Motor neuron (in vitro differentiated cells): ENCODE results near the gene LRRC31. TPM values are rescaled to one million over a fixed set of nuclear protein-coding genes. Genes with fewer than 3 reads are reported as not detected.
A peak's percentile ranks its signal among the peaks of the same experiment; 100 is the strongest.

Source experiments
- ATAC-seq, 8 experiments: fragments of 200-7000 bp; cut with Tn5 transposase; replicated peaks in 6 of 8; 2 replicates each; pipeline ENCODE4 v1.8.0; 2021; ENCODE audit warnings: mild to moderate bottlenecking in 8 of 8, moderate library complexity in 8 of 8
- H3K27ac ChIP-seq, 2 donors: fragments of 250-450 bp; sonication (Bioruptor Pico); 2 replicates each; pipeline ENCODE4 v1.9.0; 2021; ENCODE audit warnings: antibody characterized with exemption in 2 of 2, mild to moderate bottlenecking in 2 of 2, moderate library complexity in 1 of 2
- H3K4me1 ChIP-seq, 2 donors: fragments of 250-450 bp; sonication (Bioruptor Pico); replicated peaks in 1 of 2; 2 replicates each; pipeline ENCODE4 v1.6.1; 2021; ENCODE audit warnings: antibody characterized with exemption in 2 of 2, mild to moderate bottlenecking in 2 of 2, moderate library complexity in 1 of 2
- H3K4me3 ChIP-seq, 5 donors: fragments of 250-450 bp; sonication (Bioruptor Pico); 2 replicates each; pipeline ENCODE4 v1.9.0; 2021; ENCODE audit warnings: antibody characterized with exemption in 5 of 5, mild to moderate bottlenecking in 5 of 5, moderate library complexity in 4 of 5
- WGBS, 10 experiments: fragments of 450-650 bp; shearing (Covaris generic); methylation state at CpG; one replicate each; pipeline ENCODE4 v1.0.0; 2022; 5-methylcytosine and 5-hydroxymethylcytosine counted together
- in situ Hi-C, 9 experiments: fragments of 400-800 bp; cut with MboI; loops; one replicate each; pipeline ENCODE4 v1.15.0; 2021; ENCODE audit warnings: low sequenced_read_pairs in 9 of 9, low pct_unique_long_range_greater_than_20kb in 2 of 9; ENCODE audit not compliant: unreplicated experiment in 9 of 9
- total RNA-seq, 8 experiments: library from RNA; unstranded; fragments of 300-600 nt; gene quantifications; 2 replicates each; pipeline versions ENCODE4 v1.2.3 to v1.2.4, GENCODE V29; 2022

Gene LRRC31
- total RNA-seq, 8 experiments from 2014 or later: 0.08 to 0.21 (median 0.14) TPM; not detected in 4

DNA sequence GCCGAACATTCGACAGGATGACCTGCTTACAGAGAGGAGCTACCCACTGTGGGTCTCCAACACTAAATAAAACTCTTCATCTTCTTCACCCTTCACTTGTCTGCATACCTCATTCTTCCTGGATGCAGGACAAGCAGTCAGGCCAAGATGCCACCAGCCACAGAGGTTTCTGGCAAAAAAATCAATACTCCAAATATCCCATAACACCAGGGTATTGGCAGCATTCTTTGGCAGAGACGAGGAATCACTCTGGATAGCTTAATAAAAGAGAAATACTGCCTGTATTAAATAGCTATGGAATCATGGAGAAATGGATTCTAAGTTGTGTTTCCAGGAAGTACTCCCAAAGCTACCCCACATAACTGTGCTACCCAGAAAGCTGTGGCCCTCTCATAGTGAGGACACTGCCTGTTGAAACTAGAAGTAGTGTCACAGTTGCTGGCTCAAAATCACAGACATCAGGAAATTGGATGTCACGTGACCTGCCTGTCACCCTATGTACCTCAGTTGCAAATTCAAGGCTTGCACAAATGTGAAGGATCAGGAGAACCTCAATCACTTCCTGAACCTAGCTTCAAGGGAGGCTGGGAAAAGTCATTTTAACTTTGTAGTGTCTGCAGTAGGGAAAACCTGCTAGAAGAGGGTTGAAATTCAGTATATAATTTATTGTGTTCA is 11.0 kb upstream of the LRRC31 start:
- no peaks in the 10 kb centered on the region for H3K4me1 ChIP-seq
- H3K27ac ChIP-seq: no peak overlapping the region
- 6 to 100% (median 60%) methylated on average over 1 to 3 of the region's 4 CpGs; no CpG with 5 or more reads in 3 of the 10 experiments for WGBS, 10 experiments
- no peak overlapping the region for H3K4me3 ChIP-seq
- in situ Hi-C loops: no loop called here
- no peak for ATAC-seq

DNA sequence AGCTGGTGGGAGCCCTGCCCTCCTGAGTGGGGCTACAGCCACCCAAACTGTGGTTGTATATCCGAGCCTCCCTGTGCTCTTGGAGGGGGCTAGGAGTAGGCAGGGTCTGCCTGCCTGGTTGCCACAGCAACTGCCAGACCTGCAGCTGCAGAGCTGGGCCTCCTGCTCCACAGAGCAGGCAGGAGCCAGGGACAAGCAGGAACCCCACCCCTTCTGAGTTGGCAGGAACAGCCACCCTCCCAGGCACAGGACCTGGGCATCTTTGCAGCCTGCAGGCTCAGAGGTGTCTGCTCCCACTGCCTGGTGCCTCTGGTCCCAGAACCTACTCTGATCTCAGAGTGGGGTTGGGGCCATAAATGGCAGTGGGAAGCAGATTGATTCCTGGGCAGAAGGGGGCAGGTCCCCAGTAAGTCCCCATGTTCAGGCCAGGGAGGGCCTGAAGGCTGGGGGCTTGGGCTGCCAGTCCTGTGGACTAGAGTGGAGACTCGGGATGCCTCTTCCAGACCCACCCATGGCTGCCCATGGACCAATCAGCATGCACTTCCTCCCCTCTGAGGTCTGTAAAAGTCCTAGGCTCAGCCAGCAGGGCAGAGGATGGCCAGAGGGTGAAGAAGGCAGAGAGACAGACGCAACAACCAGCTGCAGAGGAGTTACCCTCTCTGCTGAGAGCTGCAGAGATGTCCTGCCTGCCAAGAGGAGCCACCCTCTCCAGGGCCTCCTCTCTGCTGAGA is 10.3 kb upstream of the LRRC31 start:
- in situ Hi-C loops: no loop called here

DNA sequence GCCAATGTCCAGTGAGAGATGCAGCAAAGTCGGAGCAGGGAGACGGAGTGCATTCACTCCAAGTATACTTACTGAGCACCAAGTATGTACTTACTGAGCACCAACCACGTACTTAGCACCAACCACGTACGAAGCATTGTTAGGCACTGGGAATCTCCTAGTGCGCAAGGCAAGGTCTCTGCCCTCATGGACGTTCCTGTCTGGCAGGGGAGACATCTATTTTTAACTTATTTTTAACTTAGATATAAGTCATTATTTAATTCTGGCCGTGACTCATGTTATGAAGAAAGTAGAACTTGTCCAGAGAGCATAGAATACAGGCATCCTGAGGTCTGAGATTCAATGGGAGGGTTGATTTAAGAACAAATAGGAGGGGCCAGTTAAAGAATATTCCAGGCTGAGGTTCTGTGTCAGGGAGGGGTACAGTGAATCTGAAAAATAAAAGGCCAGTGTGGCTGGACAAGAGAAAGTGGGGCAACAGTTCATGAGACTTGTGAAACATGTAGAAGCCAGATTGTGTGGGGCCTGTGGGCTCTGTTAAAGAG is 9.3 kb upstream of the LRRC31 start:
- H3K4me3 ChIP-seq: no peak overlapping the region
- 53 to 100% (median 82%) methylated on average over 1 to 7 of the region's 8 CpGs; no CpG with 5 or more reads in 2 of the 10 experiments for WGBS, 10 experiments
- peak in 2 of 8 experiments; percentile 60 to 87 for ATAC-seq
- in situ Hi-C loops: no loop called here
- H3K27ac ChIP-seq: no peak overlapping the region
- no peaks in the 10 kb centered on the region for H3K4me1 ChIP-seq

More for the DNA sequence above, 10.3 kb upstream of the LRRC31 start:
- no peak overlapping the region for H3K4me3 ChIP-seq
- no peaks in the 10 kb centered on the region for H3K4me1 ChIP-seq
- WGBS, 10 experiments: 38 to 40% methylated on average over 1 of the region's 3 CpGs; no CpG with 5 or more reads in 8 of the 10 experiments
- no peak overlapping the region for H3K27ac ChIP-seq
- ATAC-seq: peak in 7 of 8 experiments; percentile 14 to 73 (median 43)

DNA sequence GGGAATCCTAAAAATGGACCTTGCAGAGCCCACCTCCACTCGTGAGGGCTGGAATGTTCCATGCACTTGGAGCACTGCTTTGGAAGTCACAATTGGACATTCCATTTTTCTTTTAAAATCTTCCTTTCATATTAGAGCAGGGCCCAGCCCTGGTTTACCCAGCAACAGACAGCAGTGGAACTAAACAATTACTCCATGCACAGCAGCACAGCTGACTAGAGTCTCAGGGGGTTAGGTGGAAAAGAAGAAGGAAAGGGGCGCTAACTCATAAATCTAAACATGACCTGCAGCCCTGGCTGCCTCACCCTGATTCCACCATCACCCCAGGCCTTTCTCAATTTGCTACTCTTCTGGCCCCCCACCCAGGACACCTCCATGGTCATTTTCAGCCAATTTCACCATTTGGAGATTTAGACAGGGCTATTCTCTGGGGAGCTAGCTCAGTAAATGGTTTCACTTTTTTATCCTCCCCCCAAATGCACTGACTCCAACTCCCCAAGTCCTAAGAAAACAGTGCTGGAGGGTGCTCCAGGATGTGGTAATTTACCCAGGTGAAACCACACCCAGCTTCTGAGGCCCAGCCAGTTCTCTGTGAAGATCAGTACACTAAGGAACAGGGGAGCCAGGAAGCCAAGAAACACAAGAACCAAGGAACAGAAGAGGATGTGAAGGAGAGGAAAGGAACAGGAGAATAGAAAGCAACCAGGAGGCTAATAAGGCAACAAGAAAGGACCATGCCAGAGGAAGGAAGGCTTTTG is 1.6 kb upstream of the LRRC31 start:
- Histone ChIP-seq H3K4me1 (peaks cover 0 to 7% of the 10 kb centered on the region in 2 donors), H3K27ac (no peak overlapping the region), H3K4me3 (no peak overlapping the region)
- WGBS, 10 experiments: 17 to 100% (median 90%) methylated on average over 1 to 2 of the region's 2 CpGs; no CpG with 5 or more reads in 4 of the 10 experiments
- ATAC-seq: peak in 1 of 8 experiments; percentile 15
- in situ Hi-C loops: loop anchor here in 1 of 9 experiments (25.0 kb wide), 1 partner anchor 191 kb away; no protein-coding TSS in a partner anchor

DNA sequence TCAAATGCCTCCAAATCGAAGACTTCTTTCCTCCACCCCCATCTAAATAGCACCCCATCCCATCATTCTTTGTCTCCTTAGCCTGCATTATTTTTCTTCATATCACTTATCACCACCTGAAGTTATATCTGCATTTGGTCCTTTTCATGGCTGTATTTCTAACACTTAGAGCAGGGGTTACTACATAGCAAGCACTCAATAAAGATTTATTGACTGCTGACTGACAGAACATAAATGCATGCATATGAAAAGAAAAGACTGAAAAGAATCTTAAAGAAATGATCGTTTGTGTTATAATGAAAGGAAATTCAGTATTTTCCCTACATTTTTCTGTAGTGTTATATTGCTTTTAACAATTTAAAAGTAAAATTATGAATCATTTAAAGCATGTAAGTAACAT is 1.4 kb downstream of the LRRC31 start:
- no peak for ATAC-seq
- Histone ChIP-seq H3K4me1 (peaks cover 0 to 7% of the 10 kb centered on the region in 2 donors), H3K4me3 (no peak overlapping the region), H3K27ac (no peak overlapping the region)
- WGBS, 10 experiments: 0 to 76% (median 38%) methylated on average over 1 to 2 of the region's 2 CpGs
- in situ Hi-C loops: loop anchor here in 1 of 9 experiments (25.0 kb wide), 1 partner anchor 194 kb away; no protein-coding TSS in a partner anchor

DNA sequence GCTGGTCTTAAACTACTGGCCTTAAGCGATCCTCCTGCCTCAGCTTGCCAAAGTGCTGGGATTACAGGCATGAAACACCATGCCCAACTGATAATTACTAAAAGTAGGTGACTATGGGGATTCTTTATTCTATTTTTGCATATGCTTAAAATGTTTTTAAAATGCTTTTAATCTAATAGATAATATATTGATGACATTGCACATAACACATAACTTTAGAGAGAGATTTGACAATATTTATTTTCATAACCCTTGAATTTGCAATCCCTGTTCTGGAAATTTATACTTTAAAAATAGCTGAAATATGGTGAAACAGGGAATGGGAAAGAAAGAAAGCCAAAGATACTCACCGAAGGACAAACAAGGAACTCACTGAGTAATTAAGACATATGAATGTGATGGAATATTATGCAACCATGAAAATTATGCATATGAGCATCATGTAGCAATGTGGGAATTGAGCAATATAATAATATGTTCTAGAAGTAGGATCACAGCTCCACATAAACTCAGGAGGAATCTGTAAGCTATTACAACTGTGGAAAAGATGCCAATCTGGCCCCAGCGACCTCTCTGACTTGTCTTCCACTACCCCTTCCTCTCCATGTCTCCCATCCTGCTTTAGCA is 2.0 kb downstream of the LRRC31 start:
- 27 to 100% (median 94%) methylated on average over 1 to 3 of the region's 3 CpGs for WGBS, 10 experiments

DNA sequence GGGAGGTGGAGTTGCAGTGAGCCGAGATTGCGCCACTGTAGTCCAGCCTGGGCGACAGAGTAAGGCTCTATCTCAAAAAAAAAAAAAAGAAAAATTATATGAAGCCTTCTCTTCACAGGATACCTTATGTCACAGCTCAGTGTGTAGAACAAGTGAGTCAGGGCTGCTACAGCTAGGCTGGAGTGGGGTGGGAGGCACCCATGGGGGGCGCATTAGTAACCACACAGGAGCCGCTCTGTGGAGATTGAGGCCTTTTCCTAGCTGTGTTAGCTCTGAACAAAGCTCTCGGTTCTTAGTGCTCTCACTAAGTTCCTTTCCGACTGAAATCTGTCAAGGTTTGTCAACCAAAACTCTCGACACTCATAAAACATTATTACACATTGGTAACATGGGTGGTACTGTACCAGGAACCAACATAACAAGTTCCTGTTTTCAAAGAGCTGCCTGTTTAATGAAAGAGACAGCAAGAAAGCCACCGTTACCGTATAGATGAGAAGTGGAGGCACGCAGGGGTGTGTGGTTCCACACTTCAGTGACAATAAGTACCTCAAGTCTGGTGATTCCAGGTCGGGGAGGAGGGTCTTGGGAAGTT is 4.5 kb downstream of the LRRC31 start:
- peaks cover 0 to 7% of the 10 kb centered on the region in 2 donors for H3K4me1 ChIP-seq
- in situ Hi-C loops: loop anchor here in 1 of 9 experiments (25.0 kb wide), 1 partner anchor 197 kb away; no protein-coding TSS in a partner anchor
- H3K4me3 ChIP-seq: no peak overlapping the region
- H3K27ac ChIP-seq: no peak overlapping the region
- 20 to 100% (median 86%) methylated on average over 1 to 6 of the region's 12 CpGs; no CpG with 5 or more reads in 3 of the 10 experiments for WGBS, 10 experiments
- no peak for ATAC-seq

More for the DNA sequence above, 2.0 kb downstream of the LRRC31 start:
- no peak for ATAC-seq
- in situ Hi-C loops: loop anchor here in 1 of 9 experiments (25.0 kb wide), 1 partner anchor 195 kb away; no protein-coding TSS in a partner anchor
- Histone ChIP-seq H3K4me3 (no peak overlapping the region), H3K27ac (no peak overlapping the region), H3K4me1 (peaks cover 0 to 7% of the 10 kb centered on the region in 2 donors)

DNA sequence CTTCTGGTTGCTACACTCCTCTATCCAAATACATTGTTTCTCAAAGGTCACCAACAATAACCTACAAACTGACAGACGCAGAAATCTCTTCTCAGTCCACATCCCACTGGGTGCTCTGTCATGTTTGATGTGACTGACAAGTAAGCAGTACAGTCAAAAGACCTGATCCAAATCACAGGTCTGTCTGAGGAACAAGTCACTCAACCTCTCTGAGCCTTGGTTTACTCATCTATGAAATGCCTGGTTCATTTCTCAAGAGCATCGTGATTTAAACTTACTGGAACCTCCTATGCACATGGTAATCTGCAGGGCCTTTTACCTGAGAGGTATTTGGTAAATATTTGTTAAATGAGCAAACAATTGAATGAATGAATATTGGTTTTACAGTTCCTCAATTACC is 5.5 kb downstream of the LRRC31 start:
- in situ Hi-C loops: loop anchor here in 1 of 9 experiments (25.0 kb wide), 1 partner anchor 198 kb away; no protein-coding TSS in a partner anchor
- Histone ChIP-seq H3K4me1 (no peaks in the 10 kb centered on the region), H3K27ac (no peak overlapping the region), H3K4me3 (no peak overlapping the region)
- ATAC-seq: no peak
- WGBS, 10 experiments: 59 to 100% (median 90%) methylated on average over 1 to 2 of the region's 2 CpGs; no CpG with 5 or more reads in 2 of the 10 experiments

DNA sequence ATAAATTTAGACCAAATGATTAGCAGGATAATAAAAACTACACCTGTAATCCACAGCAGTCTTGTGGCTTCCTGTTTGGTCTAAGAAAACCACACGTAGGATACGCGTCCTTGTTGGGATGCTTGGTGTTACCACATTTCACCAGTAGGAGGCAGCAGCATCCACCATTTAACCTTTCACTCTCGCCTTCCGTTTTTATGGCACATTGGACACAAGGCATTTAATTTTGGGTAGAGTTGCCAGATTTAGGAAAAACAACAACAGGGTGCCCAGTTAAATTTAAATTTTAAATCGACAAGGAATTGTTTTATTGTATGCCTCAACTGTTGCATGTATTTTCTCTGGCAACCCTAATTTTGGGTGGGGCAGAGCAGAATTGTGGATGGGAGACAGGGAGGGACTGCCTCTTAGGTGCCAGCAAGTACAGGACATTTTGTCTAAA is 6.3 kb downstream of the LRRC31 start:
- Histone ChIP-seq H3K27ac (no peak overlapping the region), H3K4me1 (no peaks in the 10 kb centered on the region), H3K4me3 (no peak overlapping the region)
- 0 to 24% (median 18%) methylated on average over 2 to 6 of the region's 6 CpGs; no CpG with 5 or more reads in 1 of the 10 experiments for WGBS, 10 experiments
- in situ Hi-C loops: loop anchor here in 1 of 9 experiments (25.0 kb wide), 1 partner anchor 199 kb away; no protein-coding TSS in a partner anchor
- peak in 4 of 8 experiments; percentile 35 to 88 (median 83) for ATAC-seq

DNA sequence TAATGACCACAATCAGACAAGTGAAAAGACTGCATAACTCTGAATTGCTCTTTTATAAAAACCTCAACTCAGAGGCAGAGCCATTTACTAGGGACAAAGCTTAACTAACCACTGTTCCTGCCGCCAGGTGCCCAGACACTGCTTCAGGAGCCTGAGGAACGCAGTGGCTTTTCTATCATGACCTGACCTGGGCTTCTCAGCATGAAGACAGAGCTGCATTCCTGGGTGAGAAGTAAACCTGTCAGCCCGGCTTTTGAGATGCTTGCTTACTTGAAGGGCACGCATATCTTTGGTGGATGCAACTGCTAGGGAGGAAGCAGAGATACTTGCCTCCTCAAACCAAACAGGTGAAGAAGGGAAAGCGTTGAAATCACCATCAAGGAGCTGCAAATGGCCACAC is 7.9 kb downstream of the LRRC31 start:
- in situ Hi-C loops: loop anchor here in 1 of 9 experiments (25.0 kb wide), 1 partner anchor 200 kb away; no protein-coding TSS in a partner anchor
- no peak for ATAC-seq
- Histone ChIP-seq H3K4me3 (no peak overlapping the region), H3K27ac (no peak overlapping the region), H3K4me1 (no peaks in the 10 kb centered on the region)
- WGBS, 10 experiments: 50 to 75% (median 63%) methylated on average over 1 to 4 of the region's 5 CpGs; no CpG with 5 or more reads in 2 of the 10 experiments

DNA sequence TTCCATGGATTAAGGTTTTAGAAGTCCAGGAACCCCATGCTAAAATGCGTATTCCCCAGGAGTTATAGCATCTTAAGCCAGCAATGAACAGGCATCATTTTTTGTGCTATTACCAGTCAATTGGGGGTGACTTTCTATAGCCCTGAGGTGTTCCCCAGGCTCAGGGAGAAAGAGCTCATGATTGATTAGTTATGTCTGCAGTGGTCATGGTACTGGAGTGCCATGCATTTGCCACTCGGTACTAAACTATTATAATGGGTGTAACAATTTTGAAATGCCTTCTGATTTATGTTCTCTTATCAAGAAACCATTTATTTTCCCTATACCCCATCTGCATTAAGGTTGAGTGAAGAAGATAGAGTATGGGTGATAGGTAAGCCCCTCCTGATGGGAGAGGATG is 11.9 kb downstream of the LRRC31 start:
- WGBS, 10 experiments: 86 to 100% (median 100%) methylated on average over 1 to 2 of the region's 2 CpGs; no CpG with 5 or more reads in 3 of the 10 experiments
- in situ Hi-C loops: loop anchor here in 1 of 9 experiments (25.0 kb wide), 1 partner anchor 204 kb away; no protein-coding TSS in a partner anchor

More for the DNA sequence above, 11.9 kb downstream of the LRRC31 start:
- H3K4me1 ChIP-seq: no peaks in the 10 kb centered on the region
- ATAC-seq: no peak
- no peak overlapping the region for H3K4me3 ChIP-seq
- H3K27ac ChIP-seq: no peak overlapping the region
